ENCODE measurements around the gene DBX1.
"Not testable (repeated sequence)": the region's sequence is repeated elsewhere in the genome, so short reads cannot be mapped to it uniquely, and the experiment has no call there.

DBX1 gene

GRCh38 chr11:20160425-20161229 is at the start of gene DBX1:
DBX1 (minus strand) TSS chr11:20160475; CDS start chr11:20160324, 151 bp downstream.
- no peak for DNase-seq

GRCh38 chr11:20208622-20209111 is 48.4 kb upstream of the DBX1 start:
- no peak for DNase-seq

GRCh38 chr11:20207781-20208621 is 47.7 kb upstream of the DBX1 start:
- no peak for DNase-seq

GRCh38 chr11:20205807-20206206 is 45.5 kb upstream of the DBX1 start:
- DNase-seq = no peak

- no peak for DNase-seq
Observed at GRCh38 chr11:20204681-20205080, 44.4 kb upstream of the DBX1 start.

GRCh38 chr11:20203831-20204230 is 43.6 kb upstream of the DBX1 start:
- no peak for DNase-seq

GRCh38 chr11:20201231-20201630 is 41.0 kb upstream of the DBX1 start:
- no peak for DNase-seq

GRCh38 chr11:20200331-20200955 is 40.2 kb upstream of the DBX1 start:
- not testable (repeated sequence) for DNase-seq

GRCh38 chr11:20197881-20198280 is 37.6 kb upstream of the DBX1 start:
- no peak for DNase-seq

- DNase-seq = no peak
Observed at GRCh38 chr11:20194470-20194869, 34.2 kb upstream of the DBX1 start.

- DNase-seq = no peak
Observed at GRCh38 chr11:20193307-20193706, 33.0 kb upstream of the DBX1 start.

GRCh38 chr11:20192641-20193040 is 32.4 kb upstream of the DBX1 start:
- no peak for DNase-seq

- no peak for DNase-seq
Observed at GRCh38 chr11:20192151-20192550, 31.9 kb upstream of the DBX1 start.

GRCh38 chr11:20178976-20179375 is 18.7 kb upstream of the DBX1 start:
- DNase-seq = no peak

GRCh38 chr11:20177136-20177535 is 16.9 kb upstream of the DBX1 start:
- DNase-seq = no peak

GRCh38 chr11:20172721-20173447 is 12.6 kb upstream of the DBX1 start:
- DNase-seq = no peak

GRCh38 chr11:20163783-20164481 is 3.7 kb upstream of the DBX1 start:
- DNase-seq = no peak

- DNase-seq = no peak
Observed at GRCh38 chr11:20162824-20163782, 2.8 kb upstream of the DBX1 start.

GRCh38 chr11:20161923-20162744 is 1.9 kb upstream of the DBX1 start:
- DNase-seq = no peak

Data from NCI-H1694 treated with DMSO at 0.1 percent for 48 hours (cell line).